LNCAP (cell line): ENCODE measurements around the gene CACNA1C.

Source experiments
- TF ChIP-seq, protein P1 (sequence below): fragments of 450-650 bp; IDR thresholded peaks from 2 replicates; pipeline ENCODE4 v1.5.1; 2017; ENCODE audit warnings: mild to moderate bottlenecking

Gene CACNA1C

DNA sequence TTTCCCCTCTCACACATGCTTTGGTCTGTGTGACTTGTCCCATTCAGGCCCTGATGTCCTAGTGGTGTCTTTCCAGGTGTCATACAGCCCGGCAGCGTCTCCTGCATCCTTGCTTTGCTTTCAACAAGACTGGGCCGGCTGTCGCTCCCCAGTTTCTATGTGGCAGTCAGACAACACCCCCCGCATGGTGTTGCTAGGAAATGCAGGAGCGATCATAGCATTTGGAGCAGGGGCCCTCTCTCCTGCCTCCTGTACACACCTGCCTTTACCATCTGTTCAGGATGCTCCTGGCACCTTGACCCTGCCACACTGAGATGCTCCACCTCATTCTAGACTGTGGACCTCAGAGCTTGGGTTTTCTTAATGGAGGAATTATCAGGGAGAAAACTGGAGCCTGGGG lies 29.5 kb downstream of the CACNA1C start:
- TF ChIP-seq, protein P1, sequence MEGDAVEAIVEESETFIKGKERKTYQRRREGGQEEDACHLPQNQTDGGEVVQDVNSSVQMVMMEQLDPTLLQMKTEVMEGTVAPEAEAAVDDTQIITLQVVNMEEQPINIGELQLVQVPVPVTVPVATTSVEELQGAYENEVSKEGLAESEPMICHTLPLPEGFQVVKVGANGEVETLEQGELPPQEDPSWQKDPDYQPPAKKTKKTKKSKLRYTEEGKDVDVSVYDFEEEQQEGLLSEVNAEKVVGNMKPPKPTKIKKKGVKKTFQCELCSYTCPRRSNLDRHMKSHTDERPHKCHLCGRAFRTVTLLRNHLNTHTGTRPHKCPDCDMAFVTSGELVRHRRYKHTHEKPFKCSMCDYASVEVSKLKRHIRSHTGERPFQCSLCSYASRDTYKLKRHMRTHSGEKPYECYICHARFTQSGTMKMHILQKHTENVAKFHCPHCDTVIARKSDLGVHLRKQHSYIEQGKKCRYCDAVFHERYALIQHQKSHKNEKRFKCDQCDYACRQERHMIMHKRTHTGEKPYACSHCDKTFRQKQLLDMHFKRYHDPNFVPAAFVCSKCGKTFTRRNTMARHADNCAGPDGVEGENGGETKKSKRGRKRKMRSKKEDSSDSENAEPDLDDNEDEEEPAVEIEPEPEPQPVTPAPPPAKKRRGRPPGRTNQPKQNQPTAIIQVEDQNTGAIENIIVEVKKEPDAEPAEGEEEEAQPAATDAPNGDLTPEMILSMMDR: no peak

DNA sequence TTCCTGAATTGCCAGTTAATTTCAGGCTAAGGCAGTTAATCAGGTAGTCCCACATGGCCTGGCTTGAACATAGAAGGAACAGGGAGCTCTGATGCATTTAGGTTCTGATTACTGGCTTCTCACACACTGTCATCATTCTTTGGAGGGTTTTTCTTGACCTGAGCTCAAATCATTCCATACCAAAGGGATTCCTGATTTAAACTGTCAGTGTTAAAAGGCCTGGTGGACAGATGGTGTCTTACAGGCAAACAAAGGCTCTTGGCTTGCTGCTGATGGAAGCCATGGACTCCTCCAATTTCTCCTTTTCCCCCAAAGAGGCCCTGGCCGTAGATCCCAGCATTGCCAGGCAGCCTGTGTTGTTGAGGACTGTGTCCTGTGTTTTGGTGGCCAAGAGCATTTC lies 30.2 kb downstream of the CACNA1C start:
- TF ChIP-seq, protein P1: no peak

DNA sequence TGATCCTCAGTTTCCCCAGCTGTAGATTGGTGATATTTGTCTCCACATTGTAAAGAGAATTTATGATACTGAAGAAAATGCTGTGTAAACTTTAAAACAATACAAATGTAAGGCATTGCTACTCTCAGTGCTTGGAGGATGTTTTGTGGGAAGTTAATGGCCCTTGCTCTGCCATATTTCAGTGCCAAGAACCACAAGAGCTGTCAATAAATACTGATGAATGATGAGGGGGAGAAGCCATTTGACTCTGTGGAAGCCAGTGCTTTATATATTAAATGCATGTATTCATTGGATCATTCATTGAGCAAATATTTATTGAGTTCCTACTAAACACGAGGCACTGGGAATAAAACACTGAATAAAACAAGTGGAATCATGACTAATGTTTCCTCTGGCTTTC lies 30.8 kb downstream of the CACNA1C start:
- TF ChIP-seq, protein P1: no peak

DNA sequence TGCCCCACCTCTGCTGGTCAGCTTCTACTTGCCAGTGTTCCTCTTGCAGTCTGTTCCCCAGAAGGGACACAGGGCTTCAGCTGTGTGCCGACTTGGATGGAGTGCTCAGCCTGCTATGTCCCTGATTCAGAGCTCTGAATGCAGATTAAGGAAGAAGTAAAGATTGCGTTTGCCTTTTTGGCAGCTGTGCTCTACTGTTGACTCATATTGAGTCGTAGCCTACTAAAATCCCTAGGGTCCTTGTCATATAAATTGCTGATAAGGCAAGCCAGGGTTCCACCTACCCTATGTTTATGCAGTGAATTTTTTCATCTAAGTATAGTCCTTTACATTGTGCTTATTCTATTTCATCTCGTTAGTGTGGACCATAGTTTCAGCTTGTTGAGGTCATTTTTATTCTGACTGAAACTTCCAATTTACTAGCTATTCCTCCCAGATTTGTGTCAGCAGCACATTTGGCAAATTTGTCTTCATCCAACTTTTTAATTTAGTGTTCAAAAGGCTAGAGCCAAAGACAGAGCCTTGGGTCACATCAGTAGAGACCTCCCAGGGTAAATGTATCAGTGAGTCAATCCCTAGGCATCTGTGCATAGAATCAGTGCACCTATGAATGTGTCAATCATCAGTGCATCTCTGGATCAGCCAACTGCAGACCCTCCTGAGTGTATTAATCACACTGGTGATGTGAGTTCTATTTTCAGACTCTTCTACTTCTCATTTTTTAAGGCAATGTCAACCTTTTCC lies 31.9 kb downstream of the CACNA1C start:
- TF ChIP-seq, protein P1: no peak

DNA sequence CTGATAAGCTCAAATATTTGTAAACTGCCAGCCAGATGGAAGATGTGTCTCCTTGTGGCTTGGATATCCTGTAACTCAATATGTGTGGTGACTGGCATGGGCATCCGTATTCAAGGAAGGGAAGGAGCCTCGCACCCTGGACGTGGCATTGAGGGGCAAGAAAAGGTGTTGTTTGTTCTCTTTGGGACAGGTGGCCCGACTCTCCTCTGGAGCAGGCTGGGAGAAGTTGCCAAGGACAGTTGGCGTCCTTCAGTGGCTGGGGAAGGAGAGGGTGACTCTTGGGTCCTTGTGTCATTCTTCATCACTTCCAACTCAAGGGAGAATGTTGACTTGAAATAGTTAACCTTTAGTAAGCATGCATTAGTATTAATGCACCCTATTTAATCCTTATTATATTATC lies 39.6 kb downstream of the CACNA1C start:
- TF ChIP-seq, protein P1: no peak

DNA sequence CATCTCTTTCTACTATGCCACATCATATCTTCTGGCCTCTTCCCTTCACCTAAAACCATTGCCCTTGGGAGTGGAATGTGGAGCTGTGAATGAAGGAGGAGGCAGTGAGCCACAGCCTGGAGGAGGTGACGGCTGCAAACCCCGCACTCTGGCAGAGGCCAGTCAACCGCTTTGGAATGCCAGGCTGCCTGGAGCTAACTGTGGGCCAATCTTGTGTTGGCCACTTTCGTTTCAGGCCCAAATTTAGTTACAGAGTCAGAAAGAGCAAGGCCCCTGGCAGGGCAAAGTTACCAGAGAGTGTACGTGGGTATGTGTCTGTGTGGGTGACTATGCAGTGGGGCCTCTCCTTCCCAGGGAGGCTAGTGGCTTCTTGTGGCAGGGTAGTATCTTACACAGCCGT lies 40.1 kb downstream of the CACNA1C start:
- TF ChIP-seq, protein P1: no peak

DNA sequence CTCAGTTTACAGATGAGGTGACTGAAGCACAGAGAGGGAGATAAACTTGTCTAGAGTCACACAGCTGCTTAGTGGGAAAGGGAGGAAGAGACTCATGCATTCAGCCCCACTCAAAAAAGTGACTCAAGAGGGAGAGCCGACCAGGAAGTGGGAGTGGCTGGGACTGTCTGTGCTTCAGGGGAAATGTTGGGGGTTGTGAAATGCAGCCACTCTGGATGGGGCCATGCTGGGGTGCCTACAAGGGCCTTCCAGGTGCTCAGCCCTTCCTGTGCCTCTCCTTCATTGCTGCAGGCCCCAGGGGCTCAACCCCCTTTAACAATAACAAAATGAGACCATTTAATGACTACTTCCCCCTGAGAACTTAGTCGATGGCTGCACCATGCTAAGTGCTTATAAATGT lies 41.8 kb downstream of the CACNA1C start:
- TF ChIP-seq, protein P1: no peak

DNA sequence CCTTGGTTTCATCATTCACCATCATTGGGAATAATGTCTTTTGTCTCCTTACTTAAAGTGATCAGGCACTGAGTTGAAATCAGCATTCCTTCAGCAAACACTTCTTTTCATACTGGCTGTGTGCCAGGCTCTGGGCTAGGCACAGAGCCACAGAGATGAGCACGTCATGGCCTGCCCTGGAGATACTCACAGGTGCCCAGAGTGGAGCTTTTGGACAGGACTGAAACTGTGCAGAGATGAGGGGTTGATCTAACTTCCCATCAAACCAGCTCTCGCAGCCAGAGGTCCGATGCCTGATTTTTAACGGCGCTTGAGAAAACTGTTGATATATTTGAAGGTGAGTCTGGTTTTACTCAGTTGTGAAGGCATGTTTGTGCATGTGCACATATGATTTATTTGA lies 43.1 kb downstream of the CACNA1C start:
- TF ChIP-seq, protein P1: no peak
